Mammary epithelial cell (primary cell): Measurements from ENCODE around the gene AHR.

Experiments
- EZH2 ChIP-seq: IDR thresholded peaks from 2 replicates; pipeline ENCODE4 v1.6.1; 2012; ENCODE audit warnings: low read length, inconsistent platforms, borderline replicate concordance
- TF ChIP-seq, protein P1 (sequence below), 2 donors: IDR thresholded peaks in 1 of 2; conservative IDR thresholded peaks in 1 of 2; 2 replicates each; pipeline ENCODE4 v1.5.1; 2011 to 2012; ENCODE audit warnings: inconsistent platforms in 2 of 2, low read length in 2 of 2, mild to moderate bottlenecking in 2 of 2, control low read depth in 1 of 2, low read depth in 1 of 2; ENCODE audit not compliant: insufficient read depth in 1 of 2; ENCODE audit errors: extremely low read depth in 1 of 2

DNA sequence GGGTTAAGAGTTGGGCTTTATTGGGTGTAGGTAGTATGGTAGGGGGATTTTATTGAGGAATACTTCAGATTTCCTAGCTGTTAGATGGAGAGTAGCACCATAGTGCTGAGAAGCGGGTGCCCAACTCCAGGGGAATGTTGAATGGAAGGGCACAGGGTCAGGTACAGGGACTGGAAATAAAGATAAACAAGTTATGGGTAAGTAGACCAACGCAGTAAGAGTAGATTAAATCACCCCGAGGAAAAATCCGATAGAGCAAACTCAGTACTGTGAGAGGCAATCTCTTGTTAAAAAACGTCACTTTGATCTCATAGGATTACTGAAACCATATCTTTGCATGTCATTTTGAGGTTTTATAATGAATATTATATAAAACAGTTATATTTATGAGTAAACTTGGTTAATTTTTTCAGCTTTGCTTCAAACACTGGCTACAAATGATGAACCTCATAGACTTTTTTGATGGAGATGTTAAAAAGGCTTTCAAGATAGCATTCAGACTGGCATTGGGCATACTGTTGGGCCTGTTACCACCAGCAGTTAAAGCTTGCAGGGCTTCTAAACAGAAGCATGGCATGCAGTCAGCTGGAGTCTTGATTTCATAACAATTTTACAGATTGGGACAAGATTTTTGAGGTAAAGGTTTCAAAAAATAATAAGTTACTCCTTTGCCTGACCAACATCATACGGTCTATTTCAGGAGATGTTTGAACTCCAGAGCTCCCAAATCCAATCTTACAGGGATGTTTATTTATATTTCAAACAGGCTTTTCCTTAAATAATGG, 7.1 kb downstream of the AHR start:
- TF ChIP-seq, protein P1, sequence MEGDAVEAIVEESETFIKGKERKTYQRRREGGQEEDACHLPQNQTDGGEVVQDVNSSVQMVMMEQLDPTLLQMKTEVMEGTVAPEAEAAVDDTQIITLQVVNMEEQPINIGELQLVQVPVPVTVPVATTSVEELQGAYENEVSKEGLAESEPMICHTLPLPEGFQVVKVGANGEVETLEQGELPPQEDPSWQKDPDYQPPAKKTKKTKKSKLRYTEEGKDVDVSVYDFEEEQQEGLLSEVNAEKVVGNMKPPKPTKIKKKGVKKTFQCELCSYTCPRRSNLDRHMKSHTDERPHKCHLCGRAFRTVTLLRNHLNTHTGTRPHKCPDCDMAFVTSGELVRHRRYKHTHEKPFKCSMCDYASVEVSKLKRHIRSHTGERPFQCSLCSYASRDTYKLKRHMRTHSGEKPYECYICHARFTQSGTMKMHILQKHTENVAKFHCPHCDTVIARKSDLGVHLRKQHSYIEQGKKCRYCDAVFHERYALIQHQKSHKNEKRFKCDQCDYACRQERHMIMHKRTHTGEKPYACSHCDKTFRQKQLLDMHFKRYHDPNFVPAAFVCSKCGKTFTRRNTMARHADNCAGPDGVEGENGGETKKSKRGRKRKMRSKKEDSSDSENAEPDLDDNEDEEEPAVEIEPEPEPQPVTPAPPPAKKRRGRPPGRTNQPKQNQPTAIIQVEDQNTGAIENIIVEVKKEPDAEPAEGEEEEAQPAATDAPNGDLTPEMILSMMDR (conservative IDR thresholded peaks at IDR 0.05 in 1 of 2, IDR thresholded peaks at IDR 0.05 in 1 of 2; ENCODE audit: extremely low read depth in 1 of 2, insufficient read depth in 1 of 2, low read depth in 1 of 2, low read length in 2 of 2), result no peak
- TF ChIP-seq EZH2, result no peak
